Measurements from ENCODE around the gene GALNT8. TPM values are rescaled to one million over a fixed set of nuclear protein-coding genes. Genes with fewer than 3 reads are reported as not detected.

Gene GALNT8
- total and polyA plus RNA-seq, 9 of the 15 experiments (the other 6 are each of a cell fraction or from before 2014, with no cell fraction given) = 0.11 to 0.23 (median 0.21) TPM; not detected in 6

DNA sequence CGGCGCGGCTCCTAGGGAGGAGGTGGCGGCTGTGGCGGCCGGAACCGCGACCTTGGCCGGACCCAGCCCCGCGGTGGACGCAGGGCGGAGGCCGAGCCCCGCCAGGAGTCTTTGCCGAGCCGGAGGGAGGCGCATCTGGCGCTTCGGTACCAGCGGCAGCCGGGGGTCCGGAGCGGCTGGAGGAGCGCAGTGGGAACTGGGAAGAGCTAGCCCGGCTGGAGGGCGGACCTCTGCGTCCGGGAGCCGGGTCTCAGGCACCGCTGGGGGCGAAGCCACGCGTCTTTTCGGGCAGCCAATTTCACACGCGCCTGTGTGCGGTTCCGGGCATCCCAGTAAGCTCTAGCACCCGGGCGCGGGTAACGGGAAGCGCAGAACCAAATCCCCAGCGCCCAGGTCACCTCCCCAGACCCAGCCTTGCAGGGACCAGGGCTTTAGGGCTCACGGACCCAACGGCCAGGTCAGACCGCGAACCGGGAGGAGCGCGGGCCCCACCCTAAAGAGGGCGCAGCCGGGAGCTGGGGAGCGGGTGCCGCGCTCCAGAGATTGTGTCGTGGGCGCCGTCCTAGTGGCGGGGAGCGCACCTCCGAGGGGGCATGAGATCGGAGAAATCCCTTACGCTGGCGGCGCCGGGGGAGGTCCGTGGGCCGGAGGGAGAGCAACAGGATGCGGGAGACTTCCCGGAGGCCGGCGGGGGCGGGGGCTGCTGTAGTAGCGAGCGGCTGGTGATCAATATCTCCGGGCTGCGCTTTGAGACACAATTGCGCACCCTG is 89.4 kb downstream of the GALNT8 start:
- WGBS (ENCODE audit: insufficient coverage, low coverage, missing lambda C conversion rate) = 35% methylated on average over 4 of the region's 80 CpGs
- in situ Hi-C loops (cut with MboI) (no loop called here), intact Hi-C loops (cut with micrococcal nuclease) (no loop called here)
- no peak overlapping the region for H3K9ac ChIP-seq (ENCODE audit: insufficient read depth in 1 of 2, low read depth in 2 of 2, low read length in 2 of 2)
- peaks cover 0 to 4% of the 10 kb centered on the region in 2 experiments; a peak in 2 of 5 replicates for H3K27me3 ChIP-seq (ENCODE audit: control insufficient read depth in 2 of 2, insufficient read depth in 2 of 2, low read length in 2 of 2)
- H3K27ac ChIP-seq (ENCODE audit: extremely low read depth, low read depth, low read length) = no peak overlapping the region
- H3K9me1 ChIP-seq (ENCODE audit: control insufficient read depth, insufficient read depth, low read length) = no peaks in the 10 kb centered on the region
- H2AFZ ChIP-seq (ENCODE audit: low read depth, low read length) = no peak overlapping the region
- CTCF ChIA-PET (ENCODE audit: low intra/inter-chr PET ratio) = no interaction called here
- H3K4me1 ChIP-seq (replicated peaks in 1 of 2; ENCODE audit: control insufficient read depth in 2 of 2, insufficient read depth in 2 of 2, low read length in 2 of 2) = no peaks in the 10 kb centered on the region
- no TSS peak for BruUV-seq (replicated peaks)
- POLR2A ChIA-PET = no interaction called here
- DNase-seq (ENCODE audit: extremely low read depth in 1 of 4, low spot score in 3 of 4) (no peak), ATAC-seq (no peak), FAIRE-seq (no peak)
- H4K20me1 ChIP-seq (replicated peaks; ENCODE audit: control insufficient read depth, insufficient read depth, low read length) = no peaks in the 10 kb centered on the region
- H3K9me3 ChIP-seq (replicated peaks; ENCODE audit: control insufficient read depth, insufficient read depth, low read depth, low read length) = no peaks in the 10 kb centered on the region
- H3K4me3 ChIP-seq = no peak overlapping the region
- no peaks in the 10 kb centered on the region for H3K79me2 ChIP-seq (ENCODE audit: control insufficient read depth, insufficient read depth, low read length)
- H3K4me2 ChIP-seq (ENCODE audit: insufficient read depth, low read length) = no peak overlapping the region
- H3K36me3 ChIP-seq (ENCODE audit: control insufficient read depth, insufficient read depth, low read length) = no peaks in the 10 kb centered on the region
- TF ChIP-seq DIDO1 (tag; IDR thresholded peaks at IDR 0.05; ENCODE audit: low read depth) = no peak
- TF ChIP-seq, protein P1, sequence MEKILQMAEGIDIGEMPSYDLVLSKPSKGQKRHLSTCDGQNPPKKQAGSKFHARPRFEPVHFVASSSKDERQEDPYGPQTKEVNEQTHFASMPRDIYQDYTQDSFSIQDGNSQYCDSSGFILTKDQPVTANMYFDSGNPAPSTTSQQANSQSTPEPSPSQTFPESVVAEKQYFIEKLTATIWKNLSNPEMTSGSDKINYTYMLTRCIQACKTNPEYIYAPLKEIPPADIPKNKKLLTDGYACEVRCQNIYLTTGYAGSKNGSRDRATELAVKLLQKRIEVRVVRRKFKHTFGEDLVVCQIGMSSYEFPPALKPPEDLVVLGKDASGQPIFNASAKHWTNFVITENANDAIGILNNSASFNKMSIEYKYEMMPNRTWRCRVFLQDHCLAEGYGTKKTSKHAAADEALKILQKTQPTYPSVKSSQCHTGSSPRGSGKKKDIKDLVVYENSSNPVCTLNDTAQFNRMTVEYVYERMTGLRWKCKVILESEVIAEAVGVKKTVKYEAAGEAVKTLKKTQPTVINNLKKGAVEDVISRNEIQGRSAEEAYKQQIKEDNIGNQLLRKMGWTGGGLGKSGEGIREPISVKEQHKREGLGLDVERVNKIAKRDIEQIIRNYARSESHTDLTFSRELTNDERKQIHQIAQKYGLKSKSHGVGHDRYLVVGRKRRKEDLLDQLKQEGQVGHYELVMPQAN (IDR thresholded peaks at IDR 0.05; ENCODE audit: borderline replicate concordance) = no peak
- TF ChIP-seq, protein P2, sequence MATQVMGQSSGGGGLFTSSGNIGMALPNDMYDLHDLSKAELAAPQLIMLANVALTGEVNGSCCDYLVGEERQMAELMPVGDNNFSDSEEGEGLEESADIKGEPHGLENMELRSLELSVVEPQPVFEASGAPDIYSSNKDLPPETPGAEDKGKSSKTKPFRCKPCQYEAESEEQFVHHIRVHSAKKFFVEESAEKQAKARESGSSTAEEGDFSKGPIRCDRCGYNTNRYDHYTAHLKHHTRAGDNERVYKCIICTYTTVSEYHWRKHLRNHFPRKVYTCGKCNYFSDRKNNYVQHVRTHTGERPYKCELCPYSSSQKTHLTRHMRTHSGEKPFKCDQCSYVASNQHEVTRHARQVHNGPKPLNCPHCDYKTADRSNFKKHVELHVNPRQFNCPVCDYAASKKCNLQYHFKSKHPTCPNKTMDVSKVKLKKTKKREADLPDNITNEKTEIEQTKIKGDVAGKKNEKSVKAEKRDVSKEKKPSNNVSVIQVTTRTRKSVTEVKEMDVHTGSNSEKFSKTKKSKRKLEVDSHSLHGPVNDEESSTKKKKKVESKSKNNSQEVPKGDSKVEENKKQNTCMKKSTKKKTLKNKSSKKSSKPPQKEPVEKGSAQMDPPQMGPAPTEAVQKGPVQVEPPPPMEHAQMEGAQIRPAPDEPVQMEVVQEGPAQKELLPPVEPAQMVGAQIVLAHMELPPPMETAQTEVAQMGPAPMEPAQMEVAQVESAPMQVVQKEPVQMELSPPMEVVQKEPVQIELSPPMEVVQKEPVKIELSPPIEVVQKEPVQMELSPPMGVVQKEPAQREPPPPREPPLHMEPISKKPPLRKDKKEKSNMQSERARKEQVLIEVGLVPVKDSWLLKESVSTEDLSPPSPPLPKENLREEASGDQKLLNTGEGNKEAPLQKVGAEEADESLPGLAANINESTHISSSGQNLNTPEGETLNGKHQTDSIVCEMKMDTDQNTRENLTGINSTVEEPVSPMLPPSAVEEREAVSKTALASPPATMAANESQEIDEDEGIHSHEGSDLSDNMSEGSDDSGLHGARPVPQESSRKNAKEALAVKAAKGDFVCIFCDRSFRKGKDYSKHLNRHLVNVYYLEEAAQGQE (IDR thresholded peaks at IDR 0.05; ENCODE audit: borderline replicate concordance) = no peak
- TF ChIP-seq, protein P2 (CRISPR knock-in tag; IDR thresholded peaks at IDR 0.05; ENCODE audit: low read depth) = no peak
- TF ChIP-seq SRF (CRISPR knock-in tag; IDR thresholded peaks at IDR 0.05) = no peak
- TF ChIP-seq ZNF75A (CRISPR knock-in tag; IDR thresholded peaks at IDR 0.05) = no peak
- TF ChIP-seq, protein P3, sequence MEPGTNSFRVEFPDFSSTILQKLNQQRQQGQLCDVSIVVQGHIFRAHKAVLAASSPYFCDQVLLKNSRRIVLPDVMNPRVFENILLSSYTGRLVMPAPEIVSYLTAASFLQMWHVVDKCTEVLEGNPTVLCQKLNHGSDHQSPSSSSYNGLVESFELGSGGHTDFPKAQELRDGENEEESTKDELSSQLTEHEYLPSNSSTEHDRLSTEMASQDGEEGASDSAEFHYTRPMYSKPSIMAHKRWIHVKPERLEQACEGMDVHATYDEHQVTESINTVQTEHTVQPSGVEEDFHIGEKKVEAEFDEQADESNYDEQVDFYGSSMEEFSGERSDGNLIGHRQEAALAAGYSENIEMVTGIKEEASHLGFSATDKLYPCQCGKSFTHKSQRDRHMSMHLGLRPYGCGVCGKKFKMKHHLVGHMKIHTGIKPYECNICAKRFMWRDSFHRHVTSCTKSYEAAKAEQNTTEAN (CRISPR knock-in tag; IDR thresholded peaks at IDR 0.05) = no peak
- no peak for TF ChIP-seq NBN (IDR thresholded peaks at IDR 0.05; ENCODE audit: low read depth)
- no peak for TF ChIP-seq TEAD1 (CRISPR knock-in tag; IDR thresholded peaks at IDR 0.05)

All from K562 (cell line).